HG03095 (cell line): ENCODE data around the gene PARM1.

Experiments used
- ATAC-seq: cut with Tn5 transposase; IDR thresholded peaks from one replicate; pipeline ENCODE4 v1.9.1; 2021; ENCODE audit warnings: moderate library complexity; ENCODE audit not compliant: unreplicated experiment

PARM1 gene

DNA sequence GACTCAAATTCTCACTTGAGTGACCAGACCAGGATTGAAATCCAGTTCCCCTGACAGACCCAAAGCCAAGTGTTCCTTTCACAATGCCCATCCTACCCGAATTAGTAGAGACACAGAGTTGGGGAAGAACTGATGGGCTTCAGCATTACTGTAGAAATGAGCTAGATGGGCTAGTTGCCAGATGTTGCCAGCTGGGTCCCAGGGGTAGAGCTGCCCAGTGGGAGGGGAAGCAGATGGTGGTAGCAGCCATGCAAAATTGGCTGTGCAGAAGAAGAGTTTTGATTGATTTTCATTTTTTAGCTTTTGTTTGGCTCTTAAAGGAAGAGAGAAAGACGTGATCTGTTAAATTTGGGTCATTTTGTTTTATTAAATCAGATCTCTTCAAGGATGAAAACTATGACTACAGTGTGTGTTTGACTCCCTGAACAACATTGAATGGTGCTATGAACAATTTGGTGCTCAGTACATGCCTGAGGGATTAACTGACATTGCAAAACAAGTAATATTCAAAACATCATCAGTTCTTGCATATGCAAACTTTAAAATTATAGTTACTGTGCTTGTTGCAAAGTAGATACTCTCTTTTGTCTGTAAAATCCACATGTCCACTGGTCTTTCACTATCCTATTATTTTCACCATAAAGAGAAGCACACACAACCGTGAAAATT lies 86.0 kb downstream of the PARM1 start:
- ATAC-seq = no peak

DNA sequence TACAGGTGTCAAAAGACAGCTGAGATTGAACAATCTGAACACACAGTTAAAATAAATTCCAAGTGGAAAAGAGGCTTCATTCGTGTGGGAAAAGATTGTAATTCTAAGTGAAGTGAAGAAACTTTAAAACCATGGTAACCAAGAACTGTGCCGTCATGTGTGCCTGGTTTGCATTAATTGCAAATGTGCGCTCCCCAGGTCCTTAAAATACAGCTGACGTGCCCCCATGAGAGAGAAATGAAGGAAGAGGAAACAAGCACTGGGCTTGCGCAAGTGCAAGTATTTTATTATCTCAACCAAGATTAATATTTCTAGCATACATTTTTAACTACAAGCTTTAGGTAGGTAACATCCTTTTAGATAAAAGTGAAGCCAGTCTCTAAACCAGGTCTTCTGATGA lies 92.5 kb downstream of the PARM1 start:
- no peak for ATAC-seq

DNA sequence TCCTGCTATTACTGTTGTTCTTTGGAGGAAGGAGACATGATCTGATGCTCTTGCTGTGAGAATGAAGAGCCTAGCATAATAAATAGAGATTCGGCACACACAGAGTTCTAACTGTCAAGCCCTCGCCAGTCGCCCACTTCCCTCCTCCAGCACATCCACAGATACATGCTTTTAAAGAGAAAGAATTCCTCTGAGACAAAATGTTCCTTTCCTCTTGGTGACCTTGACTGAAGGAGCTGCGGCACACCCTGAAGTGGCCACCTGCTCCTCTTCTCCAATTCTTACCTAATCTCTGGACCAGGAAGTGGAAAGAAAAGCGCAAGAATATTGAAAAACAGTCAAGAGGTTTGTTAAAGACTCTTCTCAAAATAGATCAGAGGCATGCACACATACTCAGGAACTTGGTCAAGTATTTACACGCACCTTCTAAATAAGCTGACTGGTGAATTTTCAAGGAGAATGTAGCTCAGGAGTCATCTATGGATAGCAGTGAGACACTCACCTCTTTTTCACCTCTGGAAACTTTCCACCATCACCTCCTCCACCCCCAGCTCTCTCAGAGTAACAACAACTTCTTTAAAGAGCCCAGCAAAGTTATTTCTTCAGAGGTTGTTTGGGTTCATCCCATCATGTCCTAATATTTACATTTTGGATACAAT lies 95.4 kb downstream of the PARM1 start:
- no peak for ATAC-seq

DNA sequence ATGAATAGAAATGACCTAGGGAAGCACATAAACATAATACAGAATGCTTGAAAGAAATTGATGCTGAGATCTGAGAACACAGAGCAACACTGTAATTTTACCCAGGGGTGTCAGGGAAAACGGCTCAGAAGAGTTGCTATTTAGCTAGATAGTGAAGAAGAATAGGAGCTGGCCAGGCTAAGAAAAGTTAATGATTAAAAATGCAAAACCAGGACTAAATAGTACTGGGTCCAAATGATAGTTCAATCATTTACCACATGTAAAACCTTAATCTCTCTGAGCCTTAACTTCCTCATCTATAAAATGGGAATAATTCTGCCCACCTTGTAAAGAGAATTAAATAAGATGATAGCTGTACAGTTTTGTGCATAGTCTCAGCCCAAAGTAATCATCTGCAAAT lies 97.1 kb downstream of the PARM1 start:
- no peak for ATAC-seq

DNA sequence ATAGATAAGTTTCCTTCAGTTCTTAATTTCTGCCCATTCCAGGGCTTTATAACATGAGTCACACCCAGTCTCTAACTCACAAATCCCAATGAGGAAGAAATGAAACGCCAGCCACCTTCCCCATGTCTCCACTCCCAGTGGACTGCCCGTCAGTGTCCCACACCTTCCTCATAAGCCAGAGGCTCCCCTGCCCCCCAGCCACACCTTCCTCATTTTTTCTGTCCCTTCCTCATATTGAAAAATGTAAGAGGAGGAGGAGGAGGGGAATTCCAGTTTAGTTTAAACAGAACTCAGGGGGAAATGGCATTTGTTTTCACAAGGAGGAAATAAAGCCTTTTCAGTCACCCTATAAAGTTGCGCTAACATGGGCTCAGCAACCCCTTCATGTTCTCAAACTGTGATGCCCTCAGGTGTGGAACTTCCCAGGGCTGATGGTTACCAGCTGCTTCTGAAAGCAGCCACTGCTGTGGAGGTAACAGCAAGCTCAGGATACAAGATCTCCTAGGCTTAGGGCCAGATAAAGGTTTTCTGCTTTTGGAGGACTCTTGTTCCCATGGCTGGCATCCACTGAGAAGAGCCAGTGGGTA lies 97.8 kb downstream of the PARM1 start:
- no peak for ATAC-seq

DNA sequence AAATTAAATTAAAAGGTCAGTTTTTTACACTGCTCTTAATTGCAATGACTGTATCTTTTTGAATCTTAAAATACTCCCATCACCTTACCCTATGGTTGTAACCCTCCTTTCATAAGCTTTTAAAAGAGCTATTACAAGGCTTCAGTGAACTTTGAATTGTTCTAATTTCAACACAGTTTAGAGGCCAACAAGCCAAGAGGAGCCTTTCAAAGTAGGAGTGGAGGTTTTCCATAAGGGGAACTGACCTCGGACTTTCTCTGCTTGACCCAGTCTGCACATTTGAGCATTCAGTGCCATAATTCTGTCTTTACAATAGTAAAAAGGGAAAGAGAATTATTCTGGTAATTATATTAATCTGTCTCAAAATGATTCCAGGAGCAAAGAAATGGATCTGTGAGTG lies 98.9 kb downstream of the PARM1 start:
- ATAC-seq = no peak

DNA sequence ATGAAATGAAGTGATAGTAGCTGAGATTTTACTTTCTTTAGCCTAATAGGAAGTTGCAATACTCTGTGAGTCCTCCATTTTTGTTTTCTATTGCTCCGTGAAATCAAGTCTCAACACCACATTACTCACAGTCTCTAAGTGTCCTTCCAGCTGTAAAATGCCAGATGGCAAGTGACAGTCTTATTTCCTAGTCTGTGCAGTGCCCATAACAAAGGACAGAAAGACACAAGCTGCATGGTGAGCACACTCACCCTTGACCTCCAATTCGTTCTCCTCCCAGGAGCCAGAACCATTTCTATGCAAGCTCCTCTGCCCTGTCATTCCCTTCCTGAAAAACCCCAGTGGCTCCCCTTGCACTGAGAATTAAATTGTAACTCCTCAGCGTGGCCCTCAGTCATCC lies 101.6 kb downstream of the PARM1 start:
- ATAC-seq = no peak

DNA sequence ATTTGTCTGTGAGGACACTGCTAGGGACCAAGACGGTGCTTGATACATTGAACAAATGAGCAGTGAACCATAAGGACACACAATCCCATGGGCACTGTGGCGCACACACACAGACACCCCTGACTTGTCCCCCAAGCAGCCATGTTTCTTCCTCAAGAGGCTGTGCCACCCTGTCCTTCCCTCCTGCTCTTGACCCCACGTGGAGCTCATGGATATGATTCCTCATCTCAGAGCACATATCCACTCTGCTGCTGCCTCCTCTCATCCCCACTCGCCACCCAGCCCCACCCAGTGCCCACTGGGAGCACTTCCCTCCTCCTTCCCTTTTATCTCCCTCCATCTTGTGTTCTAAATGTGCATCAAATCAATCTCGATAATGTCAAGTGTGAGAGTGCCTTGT lies 102.4 kb downstream of the PARM1 start:
- no peak for ATAC-seq

DNA sequence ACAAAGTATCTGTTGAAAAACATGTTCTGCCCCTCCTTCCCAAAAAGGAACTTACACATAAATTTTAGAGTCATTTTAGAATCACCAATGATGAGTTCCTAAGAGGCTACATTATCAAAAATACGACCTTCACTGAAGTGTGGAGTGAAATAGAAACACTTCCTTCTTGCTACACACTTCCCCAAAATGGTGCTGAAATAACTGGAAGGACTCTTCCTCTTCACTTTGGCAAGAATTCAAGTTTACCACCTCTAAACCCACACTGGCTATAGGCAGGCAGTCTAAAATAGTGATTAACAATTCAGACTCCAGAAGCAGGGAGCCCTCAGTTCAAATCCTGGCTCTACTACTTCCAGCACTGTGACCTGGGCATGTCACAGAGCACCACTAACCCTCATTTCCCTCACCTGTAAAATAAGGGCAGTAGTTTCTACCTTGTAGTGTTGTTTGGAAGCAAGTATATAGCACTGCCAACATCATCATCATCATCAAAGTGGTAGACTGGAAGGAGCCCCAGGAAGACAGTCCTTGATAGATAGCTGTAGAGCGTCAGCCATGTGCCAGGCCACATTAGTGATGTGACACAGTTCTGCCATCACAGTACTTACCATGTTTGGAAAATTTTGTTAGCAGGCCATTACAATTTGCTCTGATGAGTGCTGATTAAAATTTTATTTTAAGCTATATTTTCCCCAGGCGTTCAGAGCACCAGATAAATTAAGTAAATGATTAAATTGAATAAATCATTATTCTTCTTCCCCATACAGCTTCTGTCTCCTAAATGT lies 103.3 kb downstream of the PARM1 start:
- no peak for ATAC-seq

DNA sequence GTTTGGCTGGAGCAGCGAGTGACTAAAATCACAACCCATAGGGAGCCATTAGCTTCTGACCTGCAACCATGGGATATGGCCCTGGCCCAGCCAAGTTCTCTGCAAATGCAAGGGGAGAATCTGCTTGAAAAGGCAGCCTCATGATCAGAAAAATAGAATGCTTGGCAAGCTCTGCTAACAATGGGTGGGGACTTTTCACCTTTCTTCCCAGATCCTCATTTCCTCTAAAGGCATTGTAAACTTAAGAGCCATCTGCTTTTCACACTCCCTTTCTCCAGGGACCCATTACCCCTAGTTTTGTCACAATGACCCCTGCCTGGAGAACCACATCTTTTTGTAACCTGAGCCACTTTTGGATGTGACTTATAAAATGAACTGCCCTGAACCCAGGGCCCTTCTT lies 104.3 kb downstream of the PARM1 start:
- ATAC-seq = no peak

DNA sequence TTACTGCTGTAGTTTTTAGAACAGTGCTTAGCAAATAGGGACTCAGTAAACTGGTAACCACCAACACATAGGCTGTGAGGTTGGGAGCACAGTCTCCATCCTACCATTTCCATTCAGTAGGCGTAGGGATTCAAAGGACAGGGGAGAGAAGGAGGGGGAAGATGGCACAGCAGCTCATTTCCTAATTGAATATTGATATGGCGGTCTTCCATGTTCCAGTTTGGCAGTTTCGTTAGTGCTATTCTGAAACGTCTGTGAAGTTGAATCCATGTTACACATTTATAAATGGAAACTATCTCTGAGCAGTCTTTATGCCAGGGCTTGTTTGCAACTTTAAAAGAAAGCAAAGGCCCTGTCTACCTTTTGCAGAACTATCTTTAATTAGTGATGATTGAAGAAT lies 105.5 kb downstream of the PARM1 start:
- ATAC-seq = no peak

DNA sequence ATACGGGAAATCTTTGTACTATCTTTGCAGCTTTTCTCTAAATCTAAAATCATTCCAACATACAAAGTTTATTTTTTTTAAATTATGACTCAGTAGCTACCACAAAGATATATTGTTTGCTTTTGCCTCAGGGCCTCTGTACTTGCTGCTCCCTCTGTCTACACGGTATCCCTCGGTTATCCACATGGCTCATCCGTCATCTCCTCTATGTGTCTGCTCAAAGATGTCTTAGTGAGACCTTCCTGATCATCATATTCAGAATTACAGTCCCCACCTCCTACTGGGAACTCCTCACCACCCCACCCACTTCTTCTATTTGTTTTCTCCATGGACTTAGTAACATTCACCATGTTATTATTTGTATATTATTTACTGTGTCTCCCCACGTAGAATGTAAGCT lies 107.8 kb downstream of the PARM1 start:
- ATAC-seq = no peak

DNA sequence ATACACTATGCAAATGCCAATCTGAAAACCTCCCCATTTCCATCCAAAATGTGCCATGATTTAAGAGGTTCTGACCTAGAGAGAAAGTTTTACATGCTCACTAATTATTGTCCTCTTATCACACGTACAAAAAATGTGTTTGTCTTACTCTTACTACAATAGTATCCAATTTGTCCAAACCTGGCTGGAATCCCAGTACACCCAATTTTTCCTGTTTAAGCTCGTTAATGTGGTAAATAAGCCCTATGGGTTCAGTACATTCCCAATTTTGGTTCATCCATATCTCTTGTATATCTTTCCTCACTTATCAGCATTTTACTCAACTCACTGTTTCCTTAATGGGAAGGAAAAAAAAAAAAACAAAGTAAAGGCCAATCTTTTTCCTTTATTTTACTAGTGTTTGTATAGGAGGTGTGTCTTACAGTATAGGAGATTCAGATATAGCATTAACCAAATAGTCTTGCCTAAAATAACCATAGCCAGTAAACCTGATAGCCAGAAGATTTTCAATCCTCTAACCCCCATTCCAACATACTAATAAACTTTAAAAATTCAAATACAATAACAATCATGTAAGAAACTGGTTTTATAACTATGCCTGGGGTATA lies 109.8 kb downstream of the PARM1 start:
- no peak for ATAC-seq

DNA sequence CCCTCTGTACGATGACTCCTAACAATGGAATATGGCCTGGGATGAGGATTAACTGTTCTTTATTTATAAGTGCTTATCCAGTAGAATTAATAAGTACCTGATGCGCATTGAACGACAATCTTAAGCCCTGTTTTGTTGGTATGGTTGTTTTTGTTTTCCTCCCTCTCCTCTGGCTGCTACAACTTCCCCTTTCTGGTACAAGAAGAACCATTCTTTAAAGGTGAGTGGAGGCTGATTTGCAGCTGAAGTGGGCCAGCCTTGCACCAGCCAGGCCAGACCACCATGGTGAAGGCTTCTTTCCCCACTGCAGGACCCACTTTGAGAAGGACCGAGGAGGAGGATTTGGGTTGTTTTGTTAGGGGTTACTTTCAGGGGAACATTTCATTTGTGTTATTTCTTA lies 113.3 kb downstream of the PARM1 start:
- no peak for ATAC-seq

DNA sequence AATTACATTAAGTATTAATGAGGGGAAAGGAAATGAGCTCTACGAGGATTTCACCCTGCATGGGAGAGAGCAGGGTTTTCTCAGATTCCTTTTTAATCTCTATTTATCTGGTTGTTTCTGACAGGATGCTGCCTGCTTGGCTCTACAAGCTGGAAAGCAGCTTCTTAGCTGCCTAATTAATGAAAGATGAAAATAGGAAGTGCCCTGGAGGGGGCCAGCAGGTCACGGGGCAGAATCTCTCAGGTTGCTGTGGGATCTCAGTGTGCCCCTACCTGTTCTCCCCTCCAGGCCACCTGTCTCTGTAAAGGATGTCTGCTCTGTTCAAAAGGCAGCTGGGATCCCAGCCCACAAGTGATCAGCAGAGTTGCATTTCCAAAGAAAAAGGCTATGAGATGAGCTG lies 113.7 kb downstream of the PARM1 start:
- ATAC-seq = no peak

DNA sequence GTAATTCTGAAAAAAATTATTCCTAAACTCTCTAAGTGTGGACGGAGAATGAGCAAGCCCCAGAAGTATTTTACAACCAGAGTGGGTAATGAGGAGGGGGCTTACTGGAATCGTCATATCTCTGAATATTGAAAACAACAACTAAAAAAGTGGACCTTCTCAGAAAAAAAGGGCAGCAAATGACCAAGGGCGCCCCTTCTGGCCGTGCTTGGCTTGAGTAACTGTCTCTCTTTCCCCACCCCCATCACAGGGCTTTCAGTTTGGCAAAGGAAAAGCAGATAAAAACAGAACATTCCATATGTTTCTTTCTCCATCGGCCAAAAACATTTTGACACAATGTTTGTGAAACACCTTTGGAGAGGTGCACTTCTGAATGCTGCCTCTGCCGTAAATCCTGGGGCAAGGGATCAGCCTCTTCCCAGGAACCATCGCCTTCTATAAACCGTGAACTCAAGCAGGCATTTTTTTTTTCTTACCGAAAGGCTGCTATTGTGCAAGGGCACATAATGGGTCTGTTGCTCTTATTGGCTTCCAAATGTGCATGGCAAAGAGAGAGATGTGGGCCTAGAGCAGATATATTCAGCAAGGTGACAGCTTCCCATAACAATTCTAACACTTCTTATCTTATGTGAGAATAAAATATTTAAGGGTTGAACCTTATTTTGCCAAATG lies 115.4 kb downstream of the PARM1 start:
- ATAC-seq = no peak

DNA sequence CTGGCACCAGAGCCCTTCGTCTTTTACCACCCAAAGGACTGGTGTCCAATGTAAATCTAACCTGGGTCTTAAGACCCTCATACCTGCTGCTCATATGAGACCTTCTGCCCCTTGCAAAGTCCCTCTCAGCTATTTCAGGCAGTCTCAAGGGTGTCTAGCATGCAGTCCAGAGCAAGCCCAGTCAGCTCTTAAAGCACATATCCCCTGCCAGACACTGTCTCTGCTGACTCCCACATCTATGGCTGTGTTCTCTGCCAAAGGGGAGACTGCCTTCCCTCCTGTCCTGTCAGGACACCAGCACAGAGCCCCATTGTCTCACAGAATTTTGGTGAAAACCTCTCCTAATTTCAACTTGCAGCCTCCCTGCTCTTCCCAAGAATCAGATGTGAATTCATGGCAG lies 118.5 kb downstream of the PARM1 start:
- no peak for ATAC-seq

DNA sequence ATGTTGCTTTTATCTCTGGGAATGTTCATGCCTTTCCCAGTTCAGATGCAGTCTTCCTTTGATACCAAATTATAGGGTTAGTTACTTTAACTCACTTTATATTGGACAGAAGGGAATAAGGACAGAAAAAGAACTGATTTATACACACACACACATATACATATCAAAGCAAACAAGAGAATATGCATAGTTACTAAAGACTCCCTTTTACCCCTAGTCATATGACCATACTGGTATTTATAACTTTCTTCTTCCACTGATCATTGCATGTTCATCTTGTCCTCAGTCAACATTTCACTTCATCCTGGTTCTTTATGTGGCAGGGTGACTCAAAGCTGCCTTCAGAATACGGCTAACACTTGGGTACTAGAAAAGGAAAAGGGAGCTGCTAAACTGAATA lies 120.4 kb downstream of the PARM1 start:
- ATAC-seq = no peak

DNA sequence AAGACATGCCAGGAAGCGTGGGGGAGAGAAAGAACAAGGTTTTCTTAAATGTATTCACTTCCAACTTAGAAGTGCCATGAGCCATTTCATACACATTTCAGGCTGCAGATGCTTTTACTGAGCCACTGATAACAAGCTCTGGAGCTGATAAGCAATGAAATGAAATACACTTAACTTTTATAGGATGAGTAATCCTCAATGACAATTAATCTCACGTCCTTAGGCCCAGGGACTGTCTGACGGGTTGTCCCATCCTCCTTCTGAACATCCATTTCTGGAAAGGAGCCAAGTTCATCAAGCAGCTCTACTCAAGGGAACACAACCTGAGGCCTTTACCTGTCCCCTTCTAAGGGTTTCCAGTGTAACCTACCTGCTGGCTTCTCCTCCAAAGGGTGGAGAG lies 121.2 kb downstream of the PARM1 start:
- ATAC-seq = no peak

DNA sequence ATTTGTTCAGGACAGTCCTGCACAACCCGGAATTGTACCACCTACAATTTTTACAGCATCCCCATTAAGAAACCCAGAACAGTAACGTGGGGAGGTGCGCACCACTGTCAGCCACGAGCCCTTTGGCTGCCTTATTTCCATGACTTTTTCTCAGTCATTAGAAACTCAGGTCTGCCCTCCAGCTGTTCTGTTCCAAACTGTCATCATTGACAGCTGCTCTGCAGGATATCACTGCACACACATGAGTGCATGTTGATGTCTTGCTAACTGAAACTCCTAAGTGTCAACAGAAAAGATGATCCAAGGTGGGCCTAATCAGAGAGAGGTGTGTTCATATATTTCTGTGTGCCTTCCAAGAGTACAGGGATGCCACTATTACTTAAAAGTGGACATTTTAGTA lies 123.4 kb downstream of the PARM1 start:
- ATAC-seq = no peak

DNA sequence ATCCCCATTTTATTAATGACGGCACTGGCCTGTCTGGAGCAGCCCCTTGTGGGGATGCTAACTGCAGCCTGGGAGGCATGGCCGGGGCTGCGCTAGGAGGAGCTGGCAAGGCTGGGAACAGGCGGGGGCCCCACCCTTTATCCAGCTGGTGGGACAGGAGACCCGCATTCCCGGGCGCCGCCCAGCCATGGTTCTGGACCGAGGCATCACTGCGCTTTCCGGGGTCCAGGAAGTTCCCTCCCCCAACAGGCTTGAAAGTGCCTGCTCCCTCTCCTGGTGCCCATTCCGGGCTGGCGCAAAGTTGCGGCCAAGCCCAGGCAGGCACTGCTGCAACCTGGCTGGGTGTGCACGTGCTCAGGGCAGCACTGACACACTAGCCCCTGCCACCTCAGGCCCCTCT lies 124.5 kb downstream of the PARM1 start:
- no peak for ATAC-seq
